ENCODE measurements around the gene TNC. TPM values are rescaled to one million over a fixed set of nuclear protein-coding genes. Genes with fewer than 3 reads are reported as not detected.

TNC gene
- polyA plus RNA-seq, 1 of the 3 experiments (the other 2 are of a cell fraction) = 805 TPM

DNA sequence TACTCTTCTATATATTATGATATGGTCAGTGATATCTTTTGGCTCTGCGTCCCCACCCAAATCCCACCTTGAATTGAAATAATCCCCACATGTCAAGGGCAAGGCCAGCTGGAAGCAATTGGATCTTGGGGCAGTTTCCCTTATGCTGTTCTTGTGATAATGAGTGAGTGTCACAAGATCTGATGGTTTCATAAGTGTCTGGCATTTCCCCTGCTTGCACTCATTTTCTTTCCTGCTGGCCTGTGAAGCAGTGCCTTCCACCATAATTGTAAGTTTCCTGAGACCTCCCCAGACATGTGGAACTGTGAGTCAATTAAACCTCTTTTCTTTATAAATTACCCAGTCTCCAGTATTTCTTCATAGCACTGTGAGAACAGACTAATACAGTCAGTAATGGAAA lies 45.0 kb upstream of the TNC start:
- Histone ChIP-seq H3K4me1 (ENCODE audit: control insufficient read depth in 1 of 2, insufficient read depth in 2 of 2, low read depth in 1 of 2, low read length in 1 of 2) (peaks cover 4 to 31% of the 10 kb centered on the region in 2 experiments; a peak in 3 of 4 replicates), H2AFZ (ENCODE audit: low read depth) (no peak overlapping the region), H3K27me3 (ENCODE audit: insufficient read depth) (no peaks in the 10 kb centered on the region), H3K9me2 (no peaks in the 10 kb centered on the region), H3K79me2 (ENCODE audit: insufficient read depth) (no peaks in the 10 kb centered on the region), H3K27ac (ENCODE audit: low read depth in 2 of 2, low read length in 1 of 2) (peak overlapping the region in 1 of 2 experiments; percentile 82; a peak in 2 of 4 replicates), H3K9ac (no peak overlapping the region), H3K4me2 (no peak overlapping the region; the same call in 1 of the 2 replicates), H4K20me1 (ENCODE audit: insufficient read depth) (no peaks in the 10 kb centered on the region), H3F3A (replicated peaks; ENCODE audit: insufficient read depth) (peaks cover 34% of the 10 kb centered on the region), H3K36me3 (replicated peaks in 1 of 2; ENCODE audit: control insufficient read depth in 1 of 2, insufficient read depth in 2 of 2, low read length in 1 of 2) (no peaks in the 10 kb centered on the region), H3K9me3 (no peaks in the 10 kb centered on the region), H3K4me3 (ENCODE audit: low read depth in 2 of 2, low read length in 1 of 2) (no peak overlapping the region)
- 100% methylated on average over 1 of the region's 1 CpG for WGBS (ENCODE audit: low lambda C conversion rate)
- ChIA-PET CTCF (no interaction called here), POLR2A (no interaction called here)
- DNase-seq = no peak
- no peak for TF ChIP-seq MEF2A (IDR thresholded peaks at IDR 0.05; ENCODE audit: borderline replicate concordance, low read depth)
- TF ChIP-seq RCOR1 (IDR thresholded peaks at IDR 0.05; ENCODE audit: low read length) = no peak
- no peak for TF ChIP-seq GABPA (IDR thresholded peaks at IDR 0.05; ENCODE audit: low read depth)
- TF ChIP-seq JUND (IDR thresholded peaks at IDR 0.05) = no peak

DNA sequence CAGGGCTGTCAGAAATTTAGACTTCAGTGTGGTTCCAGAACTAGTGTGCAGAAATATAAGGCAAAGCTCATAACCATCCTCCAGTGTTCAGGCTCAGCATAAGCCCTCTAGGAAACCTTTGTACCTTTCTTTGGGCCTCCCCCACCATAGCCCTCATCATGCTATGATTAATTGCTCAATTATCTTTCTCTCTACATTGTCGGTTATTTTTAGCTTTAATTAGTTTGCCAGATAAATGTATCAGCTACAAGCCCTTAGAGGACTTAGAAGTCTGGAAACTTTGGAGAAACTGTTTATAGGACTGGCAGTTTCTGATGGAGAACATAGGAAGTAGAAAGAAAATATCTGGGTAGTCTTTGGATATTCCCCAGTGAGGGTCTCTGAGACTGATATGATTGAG lies 43.5 kb upstream of the TNC start:
- no peaks in the 10 kb centered on the region for H3K9me2 ChIP-seq
- no peak for DNase-seq
- WGBS (ENCODE audit: low lambda C conversion rate) = 18% methylated on average over 1 of the region's 1 CpG

DNA sequence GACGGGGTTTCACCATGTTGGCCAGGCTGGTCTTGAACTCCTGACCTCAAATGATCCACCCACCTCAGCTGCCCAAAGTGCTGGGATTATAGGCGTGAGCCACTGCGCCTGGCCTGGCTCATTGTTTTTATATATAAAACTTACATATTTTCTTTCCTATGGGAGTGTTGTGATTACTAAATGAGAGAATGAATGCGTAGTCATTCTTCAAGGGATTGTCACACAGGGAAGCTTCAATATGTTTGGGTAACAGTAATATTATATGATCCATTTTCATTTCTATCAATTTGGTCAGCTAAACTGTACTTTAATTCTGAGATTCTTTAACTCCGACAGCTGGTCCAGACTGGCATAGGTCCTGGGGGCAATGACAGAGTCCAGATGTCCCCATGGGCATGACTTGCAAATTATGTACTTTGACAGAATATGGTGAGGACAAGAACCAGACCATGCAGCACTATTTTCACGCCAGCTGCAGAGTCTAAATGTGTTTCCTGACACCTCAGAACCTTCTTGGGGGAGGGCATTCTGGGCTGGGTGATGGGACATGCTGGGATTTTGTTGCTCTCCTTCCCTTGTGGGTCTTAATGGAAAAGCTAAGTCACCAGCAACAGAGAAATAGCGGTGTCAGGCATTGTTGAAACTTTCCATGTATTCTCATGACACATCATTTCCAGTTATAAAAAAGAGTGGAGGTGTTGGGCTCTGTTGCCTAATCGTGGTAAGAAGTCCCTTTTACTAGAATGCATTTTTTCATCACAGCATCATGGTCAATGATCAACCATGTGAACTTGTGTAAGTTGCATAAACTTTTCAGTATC lies 40.9 kb upstream of the TNC start:
- Histone ChIP-seq H3K27ac (ENCODE audit: low read depth in 2 of 2, low read length in 1 of 2) (no peak overlapping the region), H3K4me3 (ENCODE audit: low read depth in 2 of 2, low read length in 1 of 2) (no peak overlapping the region), H3K9me2 (no peaks in the 10 kb centered on the region), H3K27me3 (ENCODE audit: insufficient read depth) (no peaks in the 10 kb centered on the region), H3F3A (replicated peaks; ENCODE audit: insufficient read depth) (peaks cover 27% of the 10 kb centered on the region), H3K36me3 (replicated peaks in 1 of 2; ENCODE audit: control insufficient read depth in 1 of 2, insufficient read depth in 2 of 2, low read length in 1 of 2) (no peaks in the 10 kb centered on the region), H3K4me2 (no peak overlapping the region), H3K9me3 (no peaks in the 10 kb centered on the region), H4K20me1 (ENCODE audit: insufficient read depth) (no peaks in the 10 kb centered on the region), H3K4me1 (ENCODE audit: control insufficient read depth in 1 of 2, insufficient read depth in 2 of 2, low read depth in 1 of 2, low read length in 1 of 2) (peaks cover 4 to 22% of the 10 kb centered on the region in 2 experiments; a peak in 2 of 4 replicates), H3K9ac (no peak overlapping the region), H3K79me2 (ENCODE audit: insufficient read depth) (no peaks in the 10 kb centered on the region), H2AFZ (ENCODE audit: low read depth) (no peak overlapping the region)
- CTCF ChIA-PET = no interaction called here
- TF ChIP-seq, protein P1, sequence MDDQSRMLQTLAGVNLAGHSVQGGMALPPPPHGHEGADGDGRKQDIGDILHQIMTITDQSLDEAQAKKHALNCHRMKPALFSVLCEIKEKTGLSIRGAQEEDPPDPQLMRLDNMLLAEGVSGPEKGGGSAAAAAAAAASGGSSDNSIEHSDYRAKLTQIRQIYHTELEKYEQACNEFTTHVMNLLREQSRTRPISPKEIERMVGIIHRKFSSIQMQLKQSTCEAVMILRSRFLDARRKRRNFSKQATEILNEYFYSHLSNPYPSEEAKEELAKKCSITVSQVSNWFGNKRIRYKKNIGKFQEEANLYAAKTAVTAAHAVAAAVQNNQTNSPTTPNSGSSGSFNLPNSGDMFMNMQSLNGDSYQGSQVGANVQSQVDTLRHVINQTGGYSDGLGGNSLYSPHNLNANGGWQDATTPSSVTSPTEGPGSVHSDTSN (IDR thresholded peaks at IDR 0.05) = peak; percentile 48; the same call in 1 of the 2 replicates
- TF ChIP-seq NRF1 (IDR thresholded peaks at IDR 0.05; ENCODE audit: low read depth, low read length) (no peak), NFIC (IDR thresholded peaks at IDR 0.05; ENCODE audit: borderline replicate concordance) (0 out of 2 replicates have a peak, but pooled peaks have one; percentile 14), TCF12 (IDR thresholded peaks at IDR 0.05) (peak; percentile 76), EP300 (IDR thresholded peaks at IDR 0.05; ENCODE audit: borderline replicate concordance in 1 of 2, low read depth in 1 of 2, low read length in 1 of 2) (peak; percentile 19 to 27; a peak in 1 of 4 replicates)
- peak; percentile 9 for DNase-seq
- POLR2A ChIA-PET = no interaction called here
- 71% methylated on average over 8 of the region's 8 CpGs for WGBS (ENCODE audit: low lambda C conversion rate)

More for the DNA sequence above, 43.5 kb upstream of the TNC start:
- H3K4me3 ChIP-seq (ENCODE audit: low read depth in 2 of 2, low read length in 1 of 2) = no peak overlapping the region
- no peaks in the 10 kb centered on the region for H3K36me3 ChIP-seq (replicated peaks in 1 of 2; ENCODE audit: control insufficient read depth in 1 of 2, insufficient read depth in 2 of 2, low read length in 1 of 2)
- H3K79me2 ChIP-seq (ENCODE audit: insufficient read depth) = no peaks in the 10 kb centered on the region
- H3K4me1 ChIP-seq (ENCODE audit: control insufficient read depth in 1 of 2, insufficient read depth in 2 of 2, low read depth in 1 of 2, low read length in 1 of 2) = peaks cover 4 to 32% of the 10 kb centered on the region in 2 experiments; a peak in 3 of 4 replicates
- H3F3A ChIP-seq (replicated peaks; ENCODE audit: insufficient read depth) = peaks cover 39% of the 10 kb centered on the region
- H3K9me3 ChIP-seq = no peaks in the 10 kb centered on the region
- H3K27ac ChIP-seq (ENCODE audit: low read depth in 2 of 2, low read length in 1 of 2) = no peak overlapping the region
- CTCF ChIA-PET = interaction anchor here (0.8 kb wide), 1 partner anchor 42 kb away, joined by 3 read pairs; no protein-coding TSS in a partner anchor
- H3K9ac ChIP-seq = no peak overlapping the region
- POLR2A ChIA-PET = no interaction called here
- TF ChIP-seq NRF1 (IDR thresholded peaks at IDR 0.05; ENCODE audit: low read depth, low read length) (no peak), FOSL2 (IDR thresholded peaks at IDR 0.05; ENCODE audit: borderline replicate concordance, low read depth) (no peak)
- no peak overlapping the region for H2AFZ ChIP-seq (ENCODE audit: low read depth)
- H3K4me2 ChIP-seq = no peak overlapping the region
- no peaks in the 10 kb centered on the region for H3K27me3 ChIP-seq (ENCODE audit: insufficient read depth)
- no peaks in the 10 kb centered on the region for H4K20me1 ChIP-seq (ENCODE audit: insufficient read depth)

Data from SK-N-SH (cell line).